Sigmoid colon (tissue), 7 donors: ENCODE data around the gene S100A2. TPM values are rescaled to one million over a fixed set of nuclear protein-coding genes. Genes with fewer than 3 reads are reported as not detected.
"Not testable (repeated sequence)": the region's sequence is repeated elsewhere in the genome, so short reads cannot be mapped to it uniquely, and the experiment has no call there.

ENCODE experiments used
- DNase-seq: peaks from one replicate; pipeline ENCODE4 v3.0.0-alpha.2; 2019
- H3K27ac ChIP-seq, 4 donors: fragments of 200-600 bp; sonication (generic); one replicate each; pipeline ENCODE4 v1.5.1; 2016 to 2019; ENCODE audit warnings: mild to moderate bottlenecking in 1 of 4
- H3K27me3 ChIP-seq, 3 donors: fragments of 200-600 bp; sonication (generic); one replicate each; pipeline ENCODE4 v1.5.1; 2019; ENCODE audit warnings: mild to moderate bottlenecking in 1 of 3
- H3K36me3 ChIP-seq, 4 donors: fragments of 200-600 bp; sonication (generic); one replicate each; pipeline ENCODE4 v1.5.1; 2016 to 2019
- H3K4me1 ChIP-seq, 4 donors: fragments of 200-600 bp; sonication (generic); one replicate each; pipeline ENCODE4 v1.5.1; 2017 to 2019
- H3K4me3 ChIP-seq, 4 donors: fragments of 200-600 bp; sonication (generic); one replicate each; pipeline ENCODE4 v1.5.1; 2017 to 2019; ENCODE audit warnings: mild to moderate bottlenecking in 2 of 4, moderate library complexity in 1 of 4
- H3K9me3 ChIP-seq, 4 donors: fragments of 200-600 bp in 3 of 4; sonication (generic) in 3 of 4; one replicate each; pipeline versions ENCODE4 v1.5.1 to v1.6.1; 2013 to 2019
- CTCF ChIP-seq, 4 experiments: fragments of 450-650 bp in 3 of 4; fragments of 200-600 bp in 1 of 4; IDR thresholded peaks; one replicate each; pipeline ENCODE4 v1.5.1; 2016 to 2019; ENCODE audit warnings: antibody characterized with exemption in 4 of 4, mild to moderate bottlenecking in 3 of 4, moderate library complexity in 2 of 4
- EP300 ChIP-seq, 4 donors: sonication (generic); formaldehyde crosslinking; IDR thresholded peaks; one replicate each; pipeline ENCODE4 v1.6.1; 2017; ENCODE audit warnings: antibody characterized with exemption in 4 of 4
- POLR2A ChIP-seq, 2 donors: fragments of 450-650 bp; IDR thresholded peaks; one replicate each; pipeline ENCODE4 v1.6.1; 2016; ENCODE audit warnings: antibody characterized with exemption in 2 of 2, mild to moderate bottlenecking in 2 of 2, moderate library complexity in 2 of 2
- POLR2AphosphoS5 ChIP-seq, 4 donors: sonication (generic); formaldehyde crosslinking; IDR thresholded peaks; one replicate each; pipeline ENCODE4 v1.6.1; 2017; ENCODE audit warnings: antibody characterized with exemption in 4 of 4
- WGBS, 2 donors: extraction: QIAGEN DNeasy Blood & Tissue Kit; methylation state at CpG; one replicate each; pipeline ENCODE4 v1.1.7; 2013; 5-methylcytosine and 5-hydroxymethylcytosine counted together
- intact Hi-C: fragments of 100-400 bp; cut with DNase I; formaldehyde crosslinking; loops from one replicate; pipeline ENCODE4 v1.15.1; 2023
- polyA plus RNA-seq, 3 donors: library from polyadenylated mRNA; stranded (reverse); fragments of 200-250 nt; gene quantifications; one replicate each; pipeline ENCODE4 v1.2.3, GENCODE V29; 2013
- total RNA-seq, 4 donors: library from RNA; depleted of rRNA; stranded (reverse); fragments of >200 nt; gene quantifications; one replicate each; pipeline ENCODE4 v1.1.0, GENCODE V29; 2016
- donor health status: healthy with polysubstance abuse.
- donor health status: Bipolar disorder and iron deficiency.
- donor health status: healthy.

Gene S100A2
- total and polyA plus RNA-seq, 7 donors = 0.68 to 16.2 (median 1.8) TPM; not detected in 2

GRCh38 chr1:153578936-153579335, 13.3 kb upstream of the S100A2 start:
- H3K9me3 ChIP-seq = no peaks in the 10 kb centered on the region
- no peak for TF ChIP-seq POLR2AphosphoS5 (IDR thresholded peaks at IDR 0.05)
- TF ChIP-seq CTCF (IDR thresholded peaks at IDR 0.05) = no peak
- TF ChIP-seq POLR2A (IDR thresholded peaks at IDR 0.05) = no peak
- no peak for TF ChIP-seq EP300 (IDR thresholded peaks at IDR 0.05)
- H3K27me3 ChIP-seq = no peaks in the 10 kb centered on the region
- no peak overlapping the region for H3K27ac ChIP-seq
- H3K4me3 ChIP-seq = no peak overlapping the region
- no peaks in the 10 kb centered on the region for H3K36me3 ChIP-seq
- WGBS, 2 donors = 85 to 87% methylated on average over 3 of the region's 3 CpGs
- H3K4me1 ChIP-seq = no peaks in the 10 kb centered on the region
- intact Hi-C loops = no loop called here
- DNase-seq = no peak

DNA sequence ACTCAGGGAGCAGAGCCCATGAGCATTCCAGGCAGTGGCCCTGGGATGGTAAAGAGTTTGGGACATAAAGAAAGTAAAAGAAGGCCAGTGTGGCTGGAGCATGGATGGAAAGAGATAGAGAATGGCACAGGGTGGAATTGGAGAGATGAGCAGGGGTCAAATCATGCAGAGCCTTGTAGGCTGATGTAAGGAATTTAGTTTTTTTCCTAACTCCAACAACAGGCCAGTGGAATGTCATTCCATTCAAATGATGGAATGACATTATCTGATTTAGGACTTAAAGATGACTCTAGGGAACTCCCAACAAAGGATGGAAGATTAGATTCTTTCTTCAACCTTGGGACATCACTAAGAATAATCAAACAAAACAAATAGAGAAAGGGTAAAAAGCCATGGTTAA, 12.8 kb upstream of the S100A2 start:
- no peaks in the 10 kb centered on the region for H3K9me3 ChIP-seq
- no peaks in the 10 kb centered on the region for H3K4me1 ChIP-seq
- TF ChIP-seq POLR2AphosphoS5 (IDR thresholded peaks at IDR 0.05) (no peak), POLR2A (IDR thresholded peaks at IDR 0.05) (no peak), EP300 (IDR thresholded peaks at IDR 0.05) (no peak), CTCF (IDR thresholded peaks at IDR 0.05) (no peak)
- H3K27me3 ChIP-seq = no peaks in the 10 kb centered on the region
- H3K4me3 ChIP-seq = no peak overlapping the region
- no peak for DNase-seq
- no peak overlapping the region for H3K27ac ChIP-seq
- intact Hi-C loops = no loop called here
- no peaks in the 10 kb centered on the region for H3K36me3 ChIP-seq

DNA sequence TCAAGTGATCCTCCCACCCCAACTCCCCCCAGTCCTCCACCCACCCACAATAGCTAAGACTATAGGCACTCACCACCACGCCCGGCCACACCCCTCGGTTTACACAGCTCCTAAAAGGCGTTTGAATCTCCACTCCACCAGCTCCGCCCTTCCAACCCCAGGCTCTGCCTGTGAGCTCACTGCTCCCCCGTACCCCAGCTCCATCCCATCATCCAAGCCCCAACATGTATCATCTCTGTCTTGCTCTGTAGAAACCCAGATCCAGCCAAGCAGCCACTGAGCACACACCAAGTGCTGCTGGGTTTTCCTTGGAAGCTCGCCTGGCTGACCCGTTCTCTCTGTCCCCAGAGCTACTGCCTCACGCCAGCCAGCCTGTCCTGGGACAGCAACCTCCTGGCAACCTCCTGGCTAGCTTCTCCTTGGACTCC, 12.0 kb upstream of the S100A2 start:
- no peaks in the 10 kb centered on the region for H3K27me3 ChIP-seq
- TF ChIP-seq POLR2A (IDR thresholded peaks at IDR 0.05) = no peak
- no peak for TF ChIP-seq POLR2AphosphoS5 (IDR thresholded peaks at IDR 0.05)
- no peak for TF ChIP-seq EP300 (IDR thresholded peaks at IDR 0.05)
- TF ChIP-seq CTCF (IDR thresholded peaks at IDR 0.05) = no peak
- DNase-seq = no peak
- no peaks in the 10 kb centered on the region for H3K9me3 ChIP-seq
- H3K4me1 ChIP-seq = peaks cover 0 to 8% (median 3%) of the 10 kb centered on the region in 4 donors
- no peaks in the 10 kb centered on the region for H3K36me3 ChIP-seq
- intact Hi-C loops = no loop called here
- no peak overlapping the region for H3K4me3 ChIP-seq
- 14 to 57% methylated on average over 9 of the region's 9 CpGs for WGBS, 2 donors
- H3K27ac ChIP-seq = no peak overlapping the region

DNA sequence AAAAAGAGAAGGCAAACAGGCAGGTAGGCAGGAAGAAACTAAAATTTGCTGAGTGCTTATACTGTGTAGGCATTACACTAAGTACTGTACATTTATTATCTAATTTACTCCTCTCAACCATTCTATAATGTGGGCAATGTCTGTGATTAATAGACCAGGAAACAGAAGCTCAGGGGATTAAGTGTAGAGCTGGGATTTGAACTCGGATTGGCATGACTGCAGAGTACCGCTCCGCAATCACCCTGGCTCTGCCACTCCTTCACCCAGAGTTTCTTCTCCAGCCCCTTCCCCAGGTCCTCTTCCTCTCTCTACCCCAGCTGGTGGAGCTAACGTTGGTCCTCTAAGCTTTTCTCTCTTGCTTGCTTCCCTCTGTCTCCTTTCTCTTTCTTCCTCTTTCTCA, 11.5 kb upstream of the S100A2 start:
- intact Hi-C loops = no loop called here
- Histone ChIP-seq H3K27ac (no peak overlapping the region), H3K27me3 (no peaks in the 10 kb centered on the region), H3K9me3 (no peaks in the 10 kb centered on the region), H3K4me1 (peaks cover 0 to 13% (median 8%) of the 10 kb centered on the region in 4 donors), H3K36me3 (no peaks in the 10 kb centered on the region), H3K4me3 (no peak overlapping the region)
- TF ChIP-seq POLR2AphosphoS5 (IDR thresholded peaks at IDR 0.05) (no peak), CTCF (IDR thresholded peaks at IDR 0.05) (no peak), POLR2A (IDR thresholded peaks at IDR 0.05) (no peak), EP300 (IDR thresholded peaks at IDR 0.05) (no peak)
- DNase-seq = no peak
- WGBS, 2 donors = 43 to 52% methylated on average over 4 of the region's 4 CpGs

- H3K9me3 ChIP-seq, H3K4me3 ChIP-seq, DNase-seq, H3K36me3 ChIP-seq, H3K27ac ChIP-seq, intact Hi-C loops, H3K27me3 ChIP-seq: not testable (repeated sequence)
- 87 to 90% methylated on average over 10 of the region's 10 CpGs for WGBS, 2 donors
- H3K4me1 ChIP-seq = peaks cover 0 to 14% (median 10%) of the 10 kb centered on the region in 4 donors
Measured at GRCh38 chr1:153575497-153575896, 9.9 kb upstream of the S100A2 start.

DNA sequence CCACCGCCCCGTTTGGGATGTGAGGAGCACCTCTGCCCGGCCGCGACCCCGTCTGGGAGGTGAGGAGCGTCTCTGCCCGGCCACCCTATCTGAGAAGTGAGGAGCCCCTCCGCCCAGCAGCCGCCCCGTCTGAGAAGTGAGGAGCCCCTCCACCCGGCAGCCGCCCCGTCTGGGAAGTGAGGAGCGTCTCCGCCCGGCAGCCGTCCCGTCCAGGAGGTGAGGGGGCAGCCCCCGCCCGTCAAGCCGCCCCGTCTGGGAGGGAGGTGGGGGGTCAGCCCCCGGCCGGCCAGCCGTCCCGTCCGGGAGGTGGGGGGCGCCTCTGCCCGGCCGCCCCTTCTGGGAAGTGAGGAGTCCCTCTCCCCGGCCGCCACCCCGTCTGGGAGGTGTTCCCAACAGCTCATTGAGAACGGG, 9.4 kb upstream of the S100A2 start:
- H3K27ac ChIP-seq, H3K27me3 ChIP-seq, H3K36me3 ChIP-seq, DNase-seq, intact Hi-C loops, H3K9me3 ChIP-seq, H3K4me3 ChIP-seq: not testable (repeated sequence)
- peaks cover 0 to 14% (median 10%) of the 10 kb centered on the region in 4 donors for H3K4me1 ChIP-seq
- WGBS, 2 donors = 91 to 97% methylated on average over 35 of the region's 35 CpGs
